ENCODE results near the gene DIP2A.
"Not testable (repeated sequence)": the region's sequence is repeated elsewhere in the genome, so short reads cannot be mapped to it uniquely, and the experiment has no call there.

DIP2A gene

DNA sequence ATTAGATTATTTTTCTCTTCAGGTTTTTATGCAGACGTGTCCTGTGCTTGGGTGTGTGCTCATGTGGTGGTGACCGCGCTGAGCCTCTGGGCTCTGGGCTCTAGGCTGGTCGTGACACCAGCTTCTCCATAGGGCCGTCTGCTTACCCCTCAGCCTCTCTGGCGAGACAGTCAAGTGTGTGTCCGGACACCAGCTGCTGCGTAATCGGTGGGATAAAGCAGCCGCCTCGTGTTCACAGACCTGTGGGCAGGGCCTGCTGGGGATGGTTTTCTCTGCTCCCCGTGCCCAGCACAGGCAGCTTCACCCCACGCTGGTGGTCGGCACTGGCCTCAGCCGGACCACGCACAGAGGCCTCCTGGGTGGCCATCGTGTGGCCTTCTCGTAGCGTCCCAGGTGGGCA lies 33.6 kb upstream of the DIP2A start:
- no peak for DNase-seq

GRCh38 chr21:46425571-46425970 lies 33.1 kb upstream of the DIP2A start:
- DNase-seq = no peak

- DNase-seq = no peak
Measured at GRCh38 chr21:46426313-46427046, 32.2 kb upstream of the DIP2A start.

DNA sequence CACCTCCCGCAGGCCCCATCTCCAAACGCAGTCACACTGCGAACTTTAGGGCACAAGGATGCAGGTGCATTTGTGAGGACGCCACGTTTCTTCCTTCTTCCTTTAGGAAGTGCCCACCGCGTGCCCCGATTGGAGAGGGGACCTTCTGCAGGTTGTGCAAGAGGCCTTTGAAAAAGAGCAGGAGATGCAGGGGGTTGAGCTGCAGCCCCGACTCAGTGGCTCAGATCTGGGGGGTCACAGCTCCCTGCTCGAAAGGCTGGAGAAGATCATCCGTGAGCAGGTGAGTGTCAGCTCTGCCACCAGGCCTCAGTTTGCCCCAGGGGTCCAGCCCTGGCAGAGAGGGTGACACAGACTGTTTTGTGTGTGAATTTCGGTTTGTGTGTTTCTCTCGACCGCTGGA lies 31.2 kb upstream of the DIP2A start:
- no peak for DNase-seq

DNA sequence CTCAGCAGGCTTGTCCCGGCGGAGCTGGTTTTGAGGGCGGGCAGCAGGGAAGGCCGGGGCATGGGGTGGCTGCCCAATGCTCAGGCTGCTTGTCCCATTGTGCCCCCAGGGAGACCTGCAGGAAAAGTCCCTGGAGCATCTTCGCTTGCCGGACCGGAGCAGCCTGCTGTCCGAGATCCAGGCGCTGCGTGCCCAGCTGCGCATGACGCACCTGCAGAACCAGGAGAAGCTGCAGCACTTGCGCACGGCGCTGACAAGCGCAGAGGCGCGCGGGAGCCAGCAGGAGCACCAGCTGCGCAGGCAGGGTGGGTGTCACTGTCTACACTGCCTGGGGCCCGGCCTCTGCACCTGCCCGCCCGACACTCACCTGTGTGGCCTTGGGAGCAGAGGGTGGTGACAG lies 30.4 kb upstream of the DIP2A start:
- no peak for DNase-seq

- no peak for DNase-seq
Measured at GRCh38 chr21:46428987-46429710, 29.5 kb upstream of the DIP2A start.

DNA sequence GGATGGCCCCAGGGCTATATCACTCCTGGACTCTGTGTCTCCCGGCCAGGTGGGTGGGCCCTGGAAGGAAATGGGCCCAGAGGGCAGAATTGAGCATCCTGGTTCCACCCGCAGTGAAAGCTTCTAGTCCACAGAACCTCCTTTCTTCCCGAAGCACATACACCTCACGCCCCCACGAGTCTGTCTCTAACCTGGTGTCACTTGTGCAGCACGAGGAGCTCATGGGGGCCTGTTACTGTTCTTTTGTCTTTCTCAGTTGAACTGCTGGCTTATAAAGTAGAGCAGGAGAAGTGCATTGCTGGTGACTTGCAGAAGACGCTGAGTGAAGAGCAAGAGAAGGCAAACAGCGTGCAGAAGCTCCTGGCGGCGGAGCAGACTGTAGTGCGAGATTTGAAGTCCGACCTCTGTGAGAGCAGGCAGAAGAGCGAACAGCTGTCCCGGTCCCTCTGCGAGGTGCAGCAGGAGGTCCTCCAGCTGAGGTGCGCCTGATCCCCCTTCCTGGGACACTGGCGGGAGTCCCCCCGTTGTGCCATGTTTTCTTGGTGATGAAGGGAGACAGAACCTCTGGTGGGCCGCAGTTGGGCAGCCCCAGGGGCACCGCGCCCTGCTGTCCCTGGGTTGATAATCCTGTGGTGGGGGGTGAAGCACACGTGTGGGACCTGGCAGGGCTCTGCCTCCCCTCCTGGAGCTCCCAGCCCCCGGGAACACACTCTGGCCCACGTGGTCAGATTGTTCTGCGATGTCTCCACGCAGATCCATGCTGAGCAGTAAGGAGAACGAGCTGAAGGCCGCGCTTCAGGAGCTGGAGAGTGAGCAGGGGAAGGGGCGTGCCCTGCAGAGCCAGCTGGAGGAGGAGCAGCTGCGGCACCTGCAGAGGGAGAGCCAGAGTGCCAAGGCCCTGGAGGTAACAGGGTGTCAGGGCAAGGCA lies 28.7 kb upstream of the DIP2A start:
- no peak for DNase-seq

GRCh38 chr21:46431448-46431847 lies 27.2 kb upstream of the DIP2A start:
- no peak for DNase-seq

GRCh38 chr21:46431884-46432488 lies 26.7 kb upstream of the DIP2A start:
- DNase-seq = peak; percentile 90

DNA sequence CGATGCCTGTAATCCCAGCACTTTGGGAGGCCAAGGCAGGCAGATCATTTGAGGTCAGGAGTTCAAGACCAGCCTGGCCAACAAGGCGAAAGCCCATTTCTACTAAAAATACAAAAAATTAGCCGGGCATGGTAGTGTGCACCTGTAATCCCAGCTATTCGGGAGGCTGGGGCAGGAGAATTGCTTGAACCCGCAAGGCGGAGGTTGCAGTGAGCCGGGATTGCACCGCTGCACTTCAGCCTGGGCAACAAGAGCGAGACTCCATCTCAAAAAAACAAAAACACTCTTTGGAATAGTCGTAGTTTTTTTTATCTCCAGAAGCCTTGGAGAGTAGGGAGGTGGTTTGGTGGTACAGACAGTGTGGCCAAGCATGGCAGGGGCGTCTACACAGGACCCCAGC lies 25.6 kb upstream of the DIP2A start:
- not testable (repeated sequence) for DNase-seq

- DNase-seq = no peak
Measured at GRCh38 chr21:46434322-46434958, 24.3 kb upstream of the DIP2A start.

- DNase-seq = no peak
Measured at GRCh38 chr21:46435786-46436227, 22.9 kb upstream of the DIP2A start.

- DNase-seq = peak; percentile 61
Measured at GRCh38 chr21:46436621-46437020, 22.1 kb upstream of the DIP2A start.

DNA sequence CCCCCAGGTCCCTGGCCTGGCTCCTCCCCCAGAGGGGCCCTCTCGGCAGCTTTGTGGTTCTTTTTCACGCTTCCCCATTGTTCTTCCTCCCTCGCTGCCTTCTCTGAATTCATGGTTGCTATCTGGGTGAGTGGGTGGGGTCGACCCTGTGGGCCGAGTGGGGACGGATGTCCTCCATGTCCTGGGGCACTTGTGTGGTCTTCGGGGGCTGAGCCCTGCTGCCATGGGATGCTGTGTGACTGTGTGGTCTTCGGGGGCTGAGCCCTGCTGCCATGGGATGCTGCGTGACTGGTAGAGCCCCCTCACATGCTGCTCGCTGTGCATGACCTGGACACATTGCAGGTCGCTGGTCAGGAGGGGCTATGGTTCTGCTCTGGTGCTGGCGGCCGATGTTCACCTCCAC lies 21.6 kb upstream of the DIP2A start:
- peak; percentile 48 for DNase-seq

DNA sequence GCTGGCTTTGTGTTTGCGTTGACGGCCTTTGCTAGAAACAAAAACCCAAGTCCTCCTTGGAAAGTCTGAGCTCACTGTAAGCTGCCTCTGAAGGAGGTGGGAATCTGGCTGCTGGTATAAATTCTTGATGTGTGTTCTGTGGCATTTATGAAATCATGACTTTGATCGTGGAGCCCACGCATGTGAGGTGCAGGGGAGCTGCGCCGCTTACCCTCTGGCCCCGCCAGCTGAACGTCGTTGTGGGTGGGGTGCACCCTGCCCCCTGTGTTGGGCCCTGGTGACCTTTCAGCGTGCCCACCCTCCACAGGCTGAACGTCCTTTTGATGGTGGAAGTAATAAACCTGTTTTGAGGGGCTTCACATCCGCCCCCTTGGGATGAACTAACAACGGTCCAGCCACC lies 21.2 kb upstream of the DIP2A start:
- no peak for DNase-seq

- DNase-seq = no peak
Measured at GRCh38 chr21:46438241-46438640, 20.4 kb upstream of the DIP2A start.

DNA sequence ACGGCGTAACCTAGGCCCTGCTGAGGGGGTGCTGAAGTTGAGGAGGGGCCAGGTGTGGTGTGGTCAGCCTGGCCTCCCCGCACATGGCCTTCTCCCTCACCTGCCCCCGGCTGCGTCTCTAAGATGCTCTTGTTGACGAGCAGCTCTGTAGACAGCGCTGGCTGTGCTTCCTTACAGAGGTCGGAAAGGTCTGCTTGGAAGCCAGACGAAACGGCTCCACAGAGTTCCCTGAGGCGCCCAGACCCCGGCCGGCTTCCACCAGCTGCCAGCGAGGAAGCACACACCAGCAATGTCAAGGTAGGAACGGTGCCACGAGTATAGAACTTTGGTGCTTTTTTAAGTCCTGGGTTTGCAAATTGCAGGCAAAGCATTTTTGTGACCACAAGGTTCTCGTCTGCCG lies 18.8 kb upstream of the DIP2A start:
- DNase-seq = no peak

DNA sequence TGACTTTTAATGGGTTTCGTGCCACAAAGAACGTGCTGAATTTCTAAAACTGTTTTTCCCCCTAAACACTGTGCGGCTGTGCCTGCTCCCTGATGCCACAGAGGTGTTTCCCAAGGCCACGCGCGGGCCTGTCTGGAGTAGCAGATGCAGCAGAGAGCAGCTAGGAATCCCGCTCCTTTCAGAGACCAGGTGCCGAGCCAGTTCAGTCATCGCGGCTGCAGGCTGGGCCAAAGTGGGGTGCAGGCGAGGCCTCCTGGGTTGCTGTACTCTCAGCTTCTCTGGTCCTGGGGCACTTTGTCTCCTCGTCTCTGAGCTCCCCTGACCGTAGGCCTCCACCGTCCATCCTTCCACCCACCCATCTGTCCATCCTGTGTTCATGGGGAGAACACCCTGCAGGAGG lies 17.4 kb upstream of the DIP2A start:
- no peak for DNase-seq

GRCh38 chr21:46441961-46442498 lies 16.7 kb upstream of the DIP2A start:
- no peak for DNase-seq

GRCh38 chr21:46442938-46443337 lies 15.8 kb upstream of the DIP2A start:
- no peak for DNase-seq

DNA sequence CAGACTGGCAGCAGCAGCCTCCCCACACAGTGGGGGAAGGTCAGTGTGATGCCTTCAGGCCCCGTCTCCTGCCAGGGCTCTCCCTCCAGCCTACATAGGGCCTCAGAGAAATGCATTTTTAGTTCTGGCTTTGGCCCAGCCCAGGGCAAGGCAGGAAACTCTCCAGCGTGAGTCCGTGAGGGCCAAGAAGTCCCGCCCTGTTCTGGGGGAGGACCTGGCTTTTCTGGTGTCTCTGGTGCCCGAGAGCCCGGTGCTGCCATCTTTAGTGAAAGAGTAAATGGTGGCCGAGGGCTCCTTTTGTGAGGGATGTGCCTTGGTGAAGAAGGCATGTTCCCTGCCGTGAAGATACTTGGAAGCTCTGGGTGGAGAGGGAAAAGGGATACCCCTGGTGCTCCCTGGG lies 14.8 kb upstream of the DIP2A start:
- no peak for DNase-seq

DNA sequence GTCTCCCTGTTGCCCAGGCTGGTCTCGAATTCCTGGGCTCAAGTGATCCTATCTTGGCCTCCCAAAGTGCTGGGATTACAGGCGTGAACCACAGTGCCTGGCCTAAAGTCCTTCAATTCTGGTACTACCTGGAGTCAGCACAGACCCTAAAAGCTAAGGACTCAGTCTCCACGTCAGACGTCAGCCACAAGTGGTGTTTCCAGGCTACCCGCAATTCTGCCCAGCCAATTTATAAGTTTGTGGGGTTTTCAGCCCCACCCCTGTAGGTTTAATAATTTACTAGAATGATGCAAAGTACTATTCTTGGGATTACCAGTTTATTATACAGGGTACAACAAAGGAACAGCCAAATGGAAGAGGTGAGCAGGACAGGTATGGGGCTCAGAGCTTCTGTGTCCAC lies 10.6 kb upstream of the DIP2A start:
- no peak for DNase-seq

All from MV-4-11 (cell line).